HepG2 (cell line): ENCODE measurements around the gene EIF3A. TPM values are rescaled to one million over a fixed set of nuclear protein-coding genes. Genes with fewer than 3 reads are reported as not detected.
A peak's percentile ranks its signal among the peaks of the same experiment; 100 is the strongest.

ENCODE experiments used
- ATAC-seq: fragments of 200-7000 bp; cut with Tn5 transposase; 3 replicates; pipeline ENCODE4 v1.9.1; 2020; ENCODE audit warnings: mild to moderate bottlenecking, moderate library complexity
- BruUV-seq: library from RNA; stranded (reverse); fragments of 400-500 nt; replicated peaks from 2 replicates; lab custom pipeline; 2021; lab: Mats Ljungman, UMichigan
- CTCF ChIA-PET: fragments of 300-600 bp; formaldehyde crosslinking; extraction: SDS; loops from one replicate; lab custom pipeline; 2021; ENCODE audit warnings: low total read pairs, inconsistent platforms, low intra/inter-chr PET ratio; lab: Yijun Ruan, JAX
- POLR2A ChIA-PET: fragments of 350-600 bp; sonication (Branson Sonifier 250); formaldehyde crosslinking; loops from one replicate; lab custom pipeline; 2020; ENCODE audit warnings: antibody characterized with exemption, inconsistent platforms; lab: Yijun Ruan, JAX
- DNase-seq: peaks from one replicate; pipeline ENCODE4 v3.0.0-alpha.2; 2015; ENCODE audit warnings: low spot score
- FAIRE-seq: peaks from 3 replicates; lab custom pipeline; 2011; peaks lifted over from hg19 to GRCh38; lab: Jason Lieb, UNC
- H2AFZ ChIP-seq: one replicate; pipeline ENCODE4 v1.6.1; 2011; ENCODE audit warnings: low read length, inconsistent platforms
- H3K27ac ChIP-seq: fragments of 300-600 bp; 3 replicates; pipeline ENCODE4 v1.8.0; 2011; ENCODE audit warnings: mixed run types, mild to moderate bottlenecking, mixed read lengths, low read length, inconsistent platforms; ENCODE audit not compliant: insufficient read depth; ENCODE audit errors: extremely low read length
- H3K27me3 ChIP-seq, 2 experiments: fragments of 200-600 bp in 1 of 2; 2 replicates in 1 of 2; 3 replicates in 1 of 2; pipeline versions ENCODE4 v1.6.0 to v1.8.0; 2011; ENCODE audit warnings: low read length in 2 of 2, mild to moderate bottlenecking in 2 of 2, moderate library complexity in 2 of 2, inconsistent platforms in 1 of 2; ENCODE audit not compliant: insufficient read depth in 2 of 2, control insufficient read depth in 1 of 2
- H3K36me3 ChIP-seq, 2 experiments: fragments of 200-600 bp in 1 of 2; replicated peaks in 1 of 2; 2 replicates in 1 of 2; 3 replicates in 1 of 2; pipeline versions ENCODE4 v1.5.1 to v1.8.0; 2011; ENCODE audit warnings: low read length in 2 of 2, inconsistent platforms in 1 of 2; ENCODE audit not compliant: insufficient read depth in 2 of 2, control insufficient read depth in 1 of 2
- H3K4me1 ChIP-seq: 2 replicates; pipeline ENCODE4 v1.5.1; 2012; ENCODE audit warnings: low read length, inconsistent platforms; ENCODE audit not compliant: insufficient read depth
- H3K4me2 ChIP-seq: 2 replicates; pipeline ENCODE4 v1.6.0; 2011; ENCODE audit warnings: low read depth, low read length, inconsistent platforms
- H3K4me3 ChIP-seq, 3 experiments: fragments of 200-600 bp in 1 of 3; sonication (generic), shearing (Covaris generic) in 1 of 3; replicated peaks in 1 of 3; 2 replicates each; pipeline ENCODE4 v1.5.1; 2011 to 2016; ENCODE audit warnings: low read length in 3 of 3, inconsistent platforms in 2 of 3, low read depth in 2 of 3, mild to moderate bottlenecking in 2 of 3, control low read depth in 1 of 3, mixed read lengths in 1 of 3; ENCODE audit not compliant: insufficient read depth in 1 of 3
- H3K79me2 ChIP-seq: one replicate; pipeline ENCODE4 v1.6.1; 2011; ENCODE audit warnings: low read length, inconsistent platforms; ENCODE audit not compliant: insufficient read depth
- H3K9ac ChIP-seq: 2 replicates; pipeline ENCODE4 v1.6.0; 2011; ENCODE audit warnings: mild to moderate bottlenecking, low read depth, low read length, inconsistent platforms; ENCODE audit not compliant: insufficient read depth
- H3K9me3 ChIP-seq: 2 replicates; pipeline ENCODE4 v1.5.1; 2012; ENCODE audit warnings: mild to moderate bottlenecking, low read length
- H4K20me1 ChIP-seq: 2 replicates; pipeline ENCODE4 v1.6.0; 2011; ENCODE audit warnings: inconsistent platforms, mild to moderate bottlenecking, low read length, moderate library complexity; ENCODE audit not compliant: insufficient read depth
- HNF1B ChIP-seq: sonication (generic); formaldehyde crosslinking; IDR thresholded peaks from 2 replicates; pipeline ENCODE4 v1.5.1; 2020; ENCODE audit warnings: mild to moderate bottlenecking, moderate library complexity, missing genetic modification reagents
- KDM5B ChIP-seq: sonication (generic); formaldehyde crosslinking; IDR thresholded peaks from 2 replicates; pipeline ENCODE4 v1.4.0; 2020; ENCODE audit warnings: missing genetic modification reagents, mild to moderate bottlenecking, borderline replicate concordance
- MXD3 ChIP-seq: IDR thresholded peaks from 2 replicates; pipeline ENCODE4 v1.6.1; 2016; ENCODE audit warnings: mild to moderate bottlenecking, missing biosample characterization, missing genetic modification reagents
- NFIC ChIP-seq: IDR thresholded peaks from 2 replicates; pipeline ENCODE4 v1.6.1; 2012; ENCODE audit warnings: mild to moderate bottlenecking, low read length, inconsistent platforms
- SALL1 ChIP-seq: sonication (generic); formaldehyde crosslinking; IDR thresholded peaks from 2 replicates; pipeline ENCODE4 v1.8.0; 2022; ENCODE audit warnings: mild to moderate bottlenecking, missing genetic modification reagents
- SRSF1 ChIP-seq: fragments of 200-400 bp; formaldehyde crosslinking; optimal IDR thresholded peaks from 2 replicates; pipeline ENCODE3; 2017; ENCODE audit warnings: mild to moderate bottlenecking, low read depth, low read length, moderate library complexity
- TBX2 ChIP-seq: sonication (generic); formaldehyde crosslinking; IDR thresholded peaks from 2 replicates; pipeline ENCODE4 v1.5.0; 2020; ENCODE audit warnings: missing genetic modification reagents, mild to moderate bottlenecking, borderline replicate concordance
- ZNF232 ChIP-seq: sonication (generic); formaldehyde crosslinking; IDR thresholded peaks from 2 replicates; pipeline ENCODE4 v1.4.0; 2020; ENCODE audit warnings: missing genetic modification reagents, borderline replicate concordance
- ZNF276 ChIP-seq: sonication (generic); formaldehyde crosslinking; IDR thresholded peaks from 2 replicates; pipeline ENCODE4 v1.4.0; 2020; ENCODE audit warnings: mild to moderate bottlenecking, low read depth, missing genetic modification reagents
- ZNF292 ChIP-seq: sonication (generic); formaldehyde crosslinking; IDR thresholded peaks from 2 replicates; pipeline ENCODE4 v1.8.1; 2022; ENCODE audit warnings: mild to moderate bottlenecking, low read depth, missing genetic modification reagents, borderline replicate concordance
- ZNF441 ChIP-seq: sonication (generic); formaldehyde crosslinking; IDR thresholded peaks from 2 replicates; pipeline ENCODE4 v1.7.0; 2021; ENCODE audit warnings: missing genetic modification reagents, borderline replicate concordance
- ZNF766 ChIP-seq: sonication (generic); formaldehyde crosslinking; IDR thresholded peaks from 2 replicates; pipeline ENCODE4 v1.5.0; 2020; ENCODE audit warnings: missing genetic modification reagents, borderline replicate concordance
- WGBS: methylation state at CpG from one replicate; pipeline ENCODE4 v1.1.6; 2017; ENCODE audit warnings: low lambda C conversion rate; 5-methylcytosine and 5-hydroxymethylcytosine counted together
- in situ Hi-C: cut with HindIII; loops from 2 replicates; pipeline ENCODE4 v1.10.0; 2017; ENCODE audit warnings: low pct_unique_long_range_greater_than_20kb; ENCODE audit not compliant: extremely low pct_ligation_motif_present
- intact Hi-C: fragments of 100-400 bp; cut with micrococcal nuclease; formaldehyde crosslinking; loops from one replicate; pipeline ENCODE4 v1.10.0; 2022; ENCODE audit not compliant: unreplicated experiment
- polyA plus RNA-seq, 8 experiments: library from polyadenylated mRNA; depleted of rRNA in 3 of 8; stranded (reverse) in 7 of 8; unstranded in 1 of 8; fragments of >200 nt; fragmentation: Illumina TruSeq in 4 of 8; extraction: Trizol in 4 of 8; gene quantifications; 2 replicates each; pipeline versions ENCODE4 v1.2.1 to v1.2.3, GENCODE V29; 2011 to 2016; ENCODE audit warnings: low read depth in 4 of 8, missing spikeins in 1 of 8, mixed read lengths in 1 of 8; ENCODE audit not compliant: insufficient read depth in 1 of 8
- total RNA-seq, 5 experiments: library from RNA; depleted of rRNA; stranded (reverse); fragments of >200 nt; fragmentation: Illumina TruSeq; extraction: Trizol; gene quantifications; 2 replicates each; pipeline ENCODE4 v1.2.3, GENCODE V29; 2016; ENCODE audit warnings: low read depth in 1 of 5

The EIF3A gene
- total and polyA plus RNA-seq, 2 of the 13 experiments (the other 11 are each of a cell fraction or from before 2014, with no cell fraction given): 25.6 to 117 TPM

- TF ChIP-seq ZNF276: 0 out of 2 replicates have a peak, but pooled peaks have one; percentile 1
- TF ChIP-seq NFIC: no peak
- TF ChIP-seq ZNF232 (CRISPR knock-in tag): 0 out of 2 replicates have a peak, but pooled peaks have one; percentile 12
- TF ChIP-seq, all 625 proteins: peak for 8
Measured at GRCh38 chr10:119103241-119103902, 22.8 kb upstream of the EIF3A start (continued).

- Histone ChIP-seq H2AFZ (peak overlapping the region; percentile 18), H4K20me1 (no peaks in the 10 kb centered on the region), H3K27ac (no peak overlapping the region), H3K4me1 (peaks cover 55% of the 10 kb centered on the region), H3K4me3 (peak overlapping the region in 2 of 3 experiments; percentile 5 to 19; a peak in 1 of 6 replicates), H3K27me3 (no peaks in the 10 kb centered on the region), H3K36me3 (no peaks in the 10 kb centered on the region), H3K4me2 (peak overlapping the region; percentile 69), H3K79me2 (peaks cover 14% of the 10 kb centered on the region), H3K9me3 (no peaks in the 10 kb centered on the region), H3K9ac (no peak overlapping the region)
- in situ Hi-C loops (no loop called here), intact Hi-C loops (no loop called here)
- FAIRE-seq (no peak), DNase-seq (no peak), ATAC-seq (no peak)
- BruUV-seq: no TSS peak
- POLR2A ChIA-PET: interaction anchor here (0.6 to 2.2 kb wide), 8 partner anchors 9 to 431 kb away, joined by 3 to 10 read pairs (median 3); partner anchors contain the start of gene SFXN4
- CTCF ChIA-PET: no interaction called here
- 58% methylated on average over 10 of the region's 10 CpGs for WGBS
- TF ChIP-seq SRSF1 (no peak), ZNF766 (0 out of 2 replicates have a peak, but pooled peaks have one; percentile 27), MXD3 (CRISPR knock-in tag) (no peak), SALL1 (CRISPR knock-in tag) (peak; percentile 28; the same call in 1 of the 2 replicates), ZNF441 (CRISPR knock-in tag) (0 out of 2 replicates have a peak, but pooled peaks have one; percentile 50), KDM5B (CRISPR knock-in tag) (0 out of 2 replicates have a peak, but pooled peaks have one; percentile 37), TBX2 (CRISPR knock-in tag) (peak; percentile 13; the same call in 1 of the 2 replicates), ZNF292 (CRISPR knock-in tag) (peak; percentile 52; the same call in 1 of the 2 replicates), HNF1B (CRISPR knock-in tag) (peak; percentile 35; the same call in 1 of the 2 replicates)
Measured at GRCh38 chr10:119101366-119102098, 20.9 kb upstream of the EIF3A start.
